ENCODE measurements around the gene FAM219B.

FAM219B gene

GRCh38 chr15:74893627-74894026, 13.0 kb downstream of the FAM219B start:
- Histone ChIP-seq H3K27me3 (ENCODE audit: low read length) (no peaks in the 10 kb centered on the region), H3K36me3 (ENCODE audit: low read length) (no peaks in the 10 kb centered on the region), H3K9me3 (ENCODE audit: insufficient read depth, low read length) (no peaks in the 10 kb centered on the region), H3F3A (ENCODE audit: insufficient read depth) (no peaks in the 10 kb centered on the region), H3K27ac (ENCODE audit: low read depth, low read length) (no peak overlapping the region), H4K20me1 (ENCODE audit: low read depth, low read length) (no peaks in the 10 kb centered on the region), H2AFZ (ENCODE audit: low read depth, low read length, severe bottlenecking) (no peak overlapping the region), H3K79me2 (ENCODE audit: insufficient read depth, low read length) (peaks cover 4% of the 10 kb centered on the region; the same call in 1 of the 2 replicates), H3K9me2 (replicated peaks; ENCODE audit: insufficient read depth, low read length) (no peaks in the 10 kb centered on the region), H3K9ac (ENCODE audit: low read length) (no peak overlapping the region), H3K4me2 (ENCODE audit: low read depth, low read length, poor library complexity, severe bottlenecking) (no peak overlapping the region), H3K4me3 (ENCODE audit: insufficient read depth, low read length, poor library complexity, severe bottlenecking) (no peak overlapping the region)
- no peak for TF ChIP-seq EZH2phosphoT487 (conservative IDR thresholded peaks at IDR 0.05; ENCODE audit: low read length)
- TF ChIP-seq, protein P1, sequence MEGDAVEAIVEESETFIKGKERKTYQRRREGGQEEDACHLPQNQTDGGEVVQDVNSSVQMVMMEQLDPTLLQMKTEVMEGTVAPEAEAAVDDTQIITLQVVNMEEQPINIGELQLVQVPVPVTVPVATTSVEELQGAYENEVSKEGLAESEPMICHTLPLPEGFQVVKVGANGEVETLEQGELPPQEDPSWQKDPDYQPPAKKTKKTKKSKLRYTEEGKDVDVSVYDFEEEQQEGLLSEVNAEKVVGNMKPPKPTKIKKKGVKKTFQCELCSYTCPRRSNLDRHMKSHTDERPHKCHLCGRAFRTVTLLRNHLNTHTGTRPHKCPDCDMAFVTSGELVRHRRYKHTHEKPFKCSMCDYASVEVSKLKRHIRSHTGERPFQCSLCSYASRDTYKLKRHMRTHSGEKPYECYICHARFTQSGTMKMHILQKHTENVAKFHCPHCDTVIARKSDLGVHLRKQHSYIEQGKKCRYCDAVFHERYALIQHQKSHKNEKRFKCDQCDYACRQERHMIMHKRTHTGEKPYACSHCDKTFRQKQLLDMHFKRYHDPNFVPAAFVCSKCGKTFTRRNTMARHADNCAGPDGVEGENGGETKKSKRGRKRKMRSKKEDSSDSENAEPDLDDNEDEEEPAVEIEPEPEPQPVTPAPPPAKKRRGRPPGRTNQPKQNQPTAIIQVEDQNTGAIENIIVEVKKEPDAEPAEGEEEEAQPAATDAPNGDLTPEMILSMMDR (IDR thresholded peaks at IDR 0.05; ENCODE audit: insufficient read depth, low read length, poor library complexity, severe bottlenecking), result no peak

GRCh38 chr15:74892931-74893330, 13.7 kb downstream of the FAM219B start:
- H3K27ac ChIP-seq (ENCODE audit: low read depth, low read length), result no peak overlapping the region
- no peak overlapping the region for H3K4me2 ChIP-seq (ENCODE audit: low read depth, low read length, poor library complexity, severe bottlenecking)
- H3K9me2 ChIP-seq (replicated peaks; ENCODE audit: insufficient read depth, low read length), result no peaks in the 10 kb centered on the region
- no peaks in the 10 kb centered on the region for H3F3A ChIP-seq (ENCODE audit: insufficient read depth)
- H4K20me1 ChIP-seq (ENCODE audit: low read depth, low read length), result no peaks in the 10 kb centered on the region
- TF ChIP-seq, protein P1 (IDR thresholded peaks at IDR 0.05; ENCODE audit: insufficient read depth, low read length, poor library complexity, severe bottlenecking), result no peak
- TF ChIP-seq EZH2phosphoT487 (conservative IDR thresholded peaks at IDR 0.05; ENCODE audit: low read length), result no peak
- no peak overlapping the region for H3K4me3 ChIP-seq (ENCODE audit: insufficient read depth, low read length, poor library complexity, severe bottlenecking)
- no peaks in the 10 kb centered on the region for H3K9me3 ChIP-seq (ENCODE audit: insufficient read depth, low read length)
- H2AFZ ChIP-seq (ENCODE audit: low read depth, low read length, severe bottlenecking), result no peak overlapping the region
- H3K9ac ChIP-seq (ENCODE audit: low read length), result no peak overlapping the region
- H3K79me2 ChIP-seq (ENCODE audit: insufficient read depth, low read length), result peaks cover 4% of the 10 kb centered on the region; the same call in 1 of the 2 replicates
- H3K27me3 ChIP-seq (ENCODE audit: low read length), result no peaks in the 10 kb centered on the region
- no peaks in the 10 kb centered on the region for H3K36me3 ChIP-seq (ENCODE audit: low read length)

- H4K20me1 ChIP-seq (ENCODE audit: low read depth, low read length), result no peaks in the 10 kb centered on the region
- H3F3A ChIP-seq (ENCODE audit: insufficient read depth), result no peaks in the 10 kb centered on the region
- H3K9ac ChIP-seq (ENCODE audit: low read length), result no peak overlapping the region
- no peaks in the 10 kb centered on the region for H3K27me3 ChIP-seq (ENCODE audit: low read length)
- no peak overlapping the region for H3K4me2 ChIP-seq (ENCODE audit: low read depth, low read length, poor library complexity, severe bottlenecking)
- no peaks in the 10 kb centered on the region for H3K9me3 ChIP-seq (ENCODE audit: insufficient read depth, low read length)
- TF ChIP-seq, protein P1 (IDR thresholded peaks at IDR 0.05; ENCODE audit: insufficient read depth, low read length, poor library complexity, severe bottlenecking), result no peak
- no peak for TF ChIP-seq EZH2phosphoT487 (conservative IDR thresholded peaks at IDR 0.05; ENCODE audit: low read length)
- peaks cover 4% of the 10 kb centered on the region; the same call in 1 of the 2 replicates for H3K79me2 ChIP-seq (ENCODE audit: insufficient read depth, low read length)
- no peaks in the 10 kb centered on the region for H3K36me3 ChIP-seq (ENCODE audit: low read length)
- H3K4me3 ChIP-seq (ENCODE audit: insufficient read depth, low read length, poor library complexity, severe bottlenecking), result no peak overlapping the region
- H3K27ac ChIP-seq (ENCODE audit: low read depth, low read length), result no peak overlapping the region
- no peak overlapping the region for H2AFZ ChIP-seq (ENCODE audit: low read depth, low read length, severe bottlenecking)
- no peaks in the 10 kb centered on the region for H3K9me2 ChIP-seq (replicated peaks; ENCODE audit: insufficient read depth, low read length)
Observed at GRCh38 chr15:74892313-74892712, 14.3 kb downstream of the FAM219B start.

Measured in SU-DHL-6 (cell line).